Adrenal gland (tissue), 12 donors: ENCODE measurements around the gene INCENP. TPM values are rescaled to one million over a fixed set of nuclear protein-coding genes. Genes with fewer than 3 reads are reported as not detected.
A peak's percentile ranks its signal among the peaks of the same experiment; 100 is the strongest.

Source experiments
- DNase-seq, 7 donors: peaks; one replicate each; pipeline ENCODE4 v3.0.0-alpha.2; 2019 to 2020
- H3K27ac ChIP-seq, 5 donors: fragments of 200-600 bp; sonication (generic) in 4 of 5; 1 replicate in 3 of 5; 2 replicates in 2 of 5; pipeline versions ENCODE4 v1.5.1 to v1.8.0; 2016 to 2020; ENCODE audit warnings: mild to moderate bottlenecking in 1 of 5
- H3K27me3 ChIP-seq: fragments of 200-600 bp; 2 replicates; pipeline ENCODE4 v1.8.0; 2021
- H3K36me3 ChIP-seq, 2 donors: fragments of 200-600 bp; replicated peaks in 1 of 2; 1 replicate in 1 of 2; 2 replicates in 1 of 2; pipeline versions ENCODE4 v1.5.1 to v1.8.0; 2018 to 2022
- H3K4me1 ChIP-seq, 2 donors: fragments of 200-600 bp; replicated peaks in 1 of 2; 1 replicate in 1 of 2; 2 replicates in 1 of 2; pipeline versions ENCODE4 v1.5.1 to v1.8.0; 2018 to 2021
- H3K4me3 ChIP-seq, 4 donors: fragments of 200-600 bp; sonication (generic) in 3 of 4; one replicate each; pipeline ENCODE4 v1.5.1; 2016 to 2018
- H3K9me3 ChIP-seq, 3 donors: fragments of 200-600 bp; sonication (generic) in 1 of 3; replicated peaks in 1 of 3; 1 replicate in 2 of 3; 2 replicates in 1 of 3; pipeline versions ENCODE4 v1.5.1 to v1.8.0; 2016 to 2021
- CTCF ChIP-seq, 6 experiments: fragments of 450-650 bp in 4 of 6; fragments of 200-600 bp in 2 of 6; sonication (generic) in 1 of 6; IDR thresholded peaks; 1 replicate in 5 of 6; 2 replicates in 1 of 6; pipeline versions ENCODE4 v1.5.1 to v1.8.0; 2016 to 2021; ENCODE audit warnings: antibody characterized with exemption in 6 of 6, mild to moderate bottlenecking in 2 of 6, moderate library complexity in 1 of 6
- POLR2A ChIP-seq, 2 donors: fragments of 450-650 bp; IDR thresholded peaks; one replicate each; pipeline ENCODE4 v1.6.1; 2017; ENCODE audit warnings: antibody characterized with exemption in 2 of 2, mild to moderate bottlenecking in 2 of 2, moderate library complexity in 1 of 2
- WGBS, 4 donors: extraction: QIAGEN DNeasy Blood & Tissue Kit in 2 of 4; methylation state at CpG; one replicate each; pipeline versions ENCODE4 v1.1.5 to v1.1.7; 2013 to 2017; 5-methylcytosine and 5-hydroxymethylcytosine counted together
- intact Hi-C, 2 donors: fragments of 100-400 bp; cut with DNase I; formaldehyde crosslinking; loops; one replicate each; pipeline versions ENCODE4 v1.14.1 to v1.15.0; 2022 to 2023
- polyA plus RNA-seq, 3 donors: library from polyadenylated mRNA; stranded (reverse); fragments of 200-250 nt in 2 of 3; fragments of 350-450 nt in 1 of 3; fragmentation: Illumina TruSeq in 1 of 3; extraction: RNeasy Lipid Tissue Mini Kit (QIAGEN cat#74804) in 1 of 3; gene quantifications; one replicate each; pipeline ENCODE4 v1.2.3, GENCODE V29; 2013 to 2014
- total RNA-seq, 9 donors: library from RNA; depleted of rRNA in 4 of 9; stranded (reverse); fragments of >200 nt in 4 of 9; fragments of 120-200 nt in 1 of 9; fragmentation: NEBNext Ultra II Directional in 1 of 9; extraction: Animal tissue kit (Norgen Biotek cat#: 25700) in 1 of 9; gene quantifications; one replicate each; pipeline versions ENCODE4 v1.1.0 to v1.2.4, GENCODE V29; 2013 to 2023
- donor health status: healthy with polysubstance abuse.
- donor health status: Bipolar disorder and iron deficiency.
- donor health status: DM: yes; HTN: yes; CAD: no.
- donor health status: DM: no; HTN: no; CAD: no.
- donor health status: DM: no; HTN: no; CAD: no.
- donor health status: DM: yes; HTN: yes; CAD: no.

Gene INCENP
- total and polyA plus RNA-seq, 12 donors, result 1.4 to 23.2 (median 13.8) TPM

DNA sequence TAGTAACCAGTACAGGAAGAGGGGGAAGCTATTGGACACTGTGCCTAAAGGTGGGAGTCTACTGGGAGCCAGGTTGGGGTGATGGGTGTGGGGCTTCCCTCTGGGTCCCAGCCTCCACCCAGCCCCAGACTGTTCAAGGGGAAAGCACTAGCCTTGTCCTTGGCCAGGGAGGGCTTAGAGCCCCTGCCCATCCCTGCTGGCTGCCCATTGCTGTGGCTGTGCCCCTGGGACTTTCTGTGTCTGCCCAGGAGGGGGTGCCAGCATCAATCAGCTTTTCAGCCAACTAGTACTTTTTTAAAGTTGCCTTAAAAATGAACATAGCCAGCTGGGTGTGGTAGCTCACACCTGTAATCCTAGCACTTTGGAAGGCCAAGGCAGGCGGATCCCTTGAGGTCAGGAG, 19.9 kb downstream of the INCENP start:
- TF ChIP-seq CTCF (IDR thresholded peaks at IDR 0.05) (no peak), POLR2A (IDR thresholded peaks at IDR 0.05) (no peak)
- Histone ChIP-seq H3K9me3 (no peaks in the 10 kb centered on the region), H3K27me3 (no peaks in the 10 kb centered on the region), H3K36me3 (peaks cover 0 to 60% of the 10 kb centered on the region in 2 donors), H3K4me3 (no peak overlapping the region), H3K27ac (no peak overlapping the region), H3K4me1 (no peaks in the 10 kb centered on the region)
- 88 to 100% (median 96%) methylated on average over 1 of the region's 1 CpG for WGBS, 4 donors
- DNase-seq, result peak in 1 of 7 donors; percentile 21
- intact Hi-C loops, result no loop called here

DNA sequence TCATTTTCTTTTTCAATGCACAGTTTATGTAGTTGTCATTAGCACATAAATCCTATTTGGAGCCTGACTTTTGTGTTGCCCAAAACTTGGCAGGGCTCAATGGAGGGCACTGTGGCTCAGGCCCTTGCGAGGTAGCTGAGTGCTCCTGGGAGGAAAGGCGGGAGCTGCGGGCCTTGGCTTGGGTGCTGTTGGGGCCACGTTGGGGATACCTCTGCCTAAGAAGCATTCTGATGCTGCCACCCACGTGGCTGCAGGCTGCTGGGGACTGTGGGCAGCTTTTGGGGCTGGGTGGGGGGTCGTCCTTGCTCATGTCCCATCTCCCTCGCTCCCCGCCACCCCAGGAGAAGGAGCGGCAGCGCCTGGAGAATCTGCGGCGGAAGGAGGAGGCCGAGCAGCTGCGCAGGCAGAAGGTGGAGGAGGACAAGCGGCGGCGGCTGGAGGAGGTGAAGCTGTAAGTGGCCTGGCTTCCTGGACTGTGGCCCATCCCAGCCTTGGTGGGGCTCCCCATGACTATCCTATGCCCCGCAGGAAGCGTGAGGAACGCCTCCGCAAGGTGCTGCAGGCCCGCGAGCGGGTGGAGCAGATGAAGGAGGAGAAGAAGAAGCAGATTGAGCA, 20.9 kb downstream of the INCENP start:
- no peak for TF ChIP-seq POLR2A (IDR thresholded peaks at IDR 0.05)
- no peak for TF ChIP-seq CTCF (IDR thresholded peaks at IDR 0.05)
- WGBS, 4 donors, result 96 to 98% (median 97%) methylated on average over 18 to 24 of the region's 24 CpGs

GRCh38 chr11:62145261-62145871, 21.6 kb downstream of the INCENP start:
- TF ChIP-seq POLR2A (IDR thresholded peaks at IDR 0.05), result no peak
- TF ChIP-seq CTCF (IDR thresholded peaks at IDR 0.05), result no peak
- WGBS, 4 donors, result 96 to 98% (median 97%) methylated on average over 10 to 11 of the region's 11 CpGs
- Histone ChIP-seq H3K27me3 (no peaks in the 10 kb centered on the region), H3K4me3 (no peak overlapping the region), H3K36me3 (peaks cover 0 to 62% of the 10 kb centered on the region in 2 donors), H3K27ac (no peak overlapping the region), H3K9me3 (no peaks in the 10 kb centered on the region), H3K4me1 (no peaks in the 10 kb centered on the region)
- DNase-seq, result peak in 3 of 7 donors; percentile 10 to 29 (median 11)
- intact Hi-C loops, result no loop called here

More for the DNA sequence above, 20.9 kb downstream of the INCENP start:
- no peaks in the 10 kb centered on the region for H3K9me3 ChIP-seq
- intact Hi-C loops, result no loop called here
- H3K36me3 ChIP-seq, result peaks cover 0 to 60% of the 10 kb centered on the region in 2 donors
- peak in 3 of 7 donors; percentile 9 to 23 (median 13) for DNase-seq
- H3K27me3 ChIP-seq, result no peaks in the 10 kb centered on the region
- no peak overlapping the region for H3K27ac ChIP-seq
- no peak overlapping the region for H3K4me3 ChIP-seq
- no peaks in the 10 kb centered on the region for H3K4me1 ChIP-seq

GRCh38 chr11:62146476-62147200, 22.8 kb downstream of the INCENP start:
- no peaks in the 10 kb centered on the region for H3K9me3 ChIP-seq
- H3K4me1 ChIP-seq, result no peaks in the 10 kb centered on the region
- peak in 3 of 7 donors; percentile 7 to 30 (median 13) for DNase-seq
- WGBS, 4 donors, result 94 to 96% (median 95%) methylated on average over 32 to 36 of the region's 36 CpGs
- no peaks in the 10 kb centered on the region for H3K27me3 ChIP-seq
- TF ChIP-seq POLR2A (IDR thresholded peaks at IDR 0.05), result no peak
- no peak for TF ChIP-seq CTCF (IDR thresholded peaks at IDR 0.05)
- intact Hi-C loops, result no loop called here
- H3K36me3 ChIP-seq, result peaks cover 0 to 59% of the 10 kb centered on the region in 2 donors
- no peak overlapping the region for H3K4me3 ChIP-seq
- H3K27ac ChIP-seq, result no peak overlapping the region
